OCI-LY1 (cell line): ENCODE data around the gene PRKCE.
"Not testable (repeated sequence)": the region's sequence is repeated elsewhere in the genome, so short reads cannot be mapped to it uniquely, and the experiment has no call there.

Experiments used
- H2AFZ ChIP-seq: fragments of 200-600 bp; sonication (generic), shearing (Covaris generic); 2 replicates; pipeline ENCODE4 v1.6.0; 2014; ENCODE audit warnings: antibody characterized with exemption, mild to moderate bottlenecking, low read length
- H3F3A ChIP-seq: fragments of 200-600 bp; sonication (generic), shearing (Covaris generic); 2 replicates; pipeline ENCODE4 v1.6.0; 2014; ENCODE audit warnings: mild to moderate bottlenecking, antibody characterized with exemption, low read length, moderate library complexity; ENCODE audit not compliant: insufficient read depth
- H3K27ac ChIP-seq: fragments of 200-600 bp; sonication (generic); 2 replicates; pipeline ENCODE4 v1.5.1; 2014; ENCODE audit warnings: low read length, mixed run types, mild to moderate bottlenecking, low read depth; ENCODE audit not compliant: poor library complexity, severe bottlenecking
- H3K27me3 ChIP-seq: fragments of 200-600 bp; sonication (generic); 2 replicates; pipeline ENCODE4 v1.6.0; 2014; ENCODE audit warnings: antibody characterized with exemption, mild to moderate bottlenecking, low read length, moderate library complexity; ENCODE audit not compliant: insufficient read depth
- H3K36me3 ChIP-seq: fragments of 200-600 bp; sonication (generic); 2 replicates; pipeline ENCODE4 v1.6.1; 2014; ENCODE audit warnings: mild to moderate bottlenecking, antibody characterized with exemption, low read length, moderate library complexity, mixed read lengths; ENCODE audit not compliant: insufficient read depth
- H3K4me1 ChIP-seq: fragments of 200-600 bp; sonication (generic); 2 replicates; pipeline ENCODE4 v1.5.1; 2014; ENCODE audit warnings: mild to moderate bottlenecking, low read length, moderate library complexity; ENCODE audit not compliant: insufficient read depth, severe bottlenecking
- H3K4me2 ChIP-seq: fragments of 200-600 bp; sonication (generic), shearing (Covaris generic); 2 replicates; pipeline ENCODE4 v1.6.1; 2014; ENCODE audit warnings: low read length
- H3K4me3 ChIP-seq: fragments of 200-600 bp; sonication (generic); 2 replicates; pipeline ENCODE4 v1.5.1; 2014; ENCODE audit warnings: low read length, low read depth, mild to moderate bottlenecking, mixed read lengths; ENCODE audit not compliant: poor library complexity, severe bottlenecking
- H3K79me2 ChIP-seq: fragments of 200-600 bp; shearing (Covaris generic); 2 replicates; pipeline ENCODE4 v1.6.1; 2016; ENCODE audit warnings: mixed run types, low read length, mixed read lengths; ENCODE audit not compliant: insufficient read depth
- H3K9ac ChIP-seq: fragments of 200-600 bp; sonication (generic), shearing (Covaris generic); 2 replicates; pipeline ENCODE4 v1.6.1; 2014; ENCODE audit warnings: mild to moderate bottlenecking, low read length, mixed read lengths
- H3K9me2 ChIP-seq: fragments of 200-600 bp; sonication (generic), shearing (Covaris generic); 2 replicates; pipeline ENCODE4 v1.6.1; 2014; ENCODE audit warnings: low read depth, mild to moderate bottlenecking, low read length, mixed read lengths
- H3K9me3 ChIP-seq: fragments of 200-600 bp; shearing (Covaris generic); 2 replicates; pipeline ENCODE4 v1.6.1; 2014; ENCODE audit warnings: low read length, mixed read lengths
- H4K20me1 ChIP-seq: fragments of 200-600 bp; sonication (generic), shearing (Covaris generic); 2 replicates; pipeline ENCODE4 v1.6.0; 2016; ENCODE audit warnings: mild to moderate bottlenecking, low read length; ENCODE audit not compliant: insufficient read depth
- EZH2 ChIP-seq: fragments of 200-600 bp; sonication (generic), shearing (Covaris generic); IDR thresholded peaks from 2 replicates; pipeline ENCODE4 v1.8.0; 2017; ENCODE audit warnings: borderline replicate concordance, mixed run types, mild to moderate bottlenecking, antibody characterized with exemption, low read length, moderate library complexity, mixed read lengths
- TF ChIP-seq, protein P1 (sequence below): fragments of 200-600 bp; sonication (generic), shearing (Covaris generic); IDR thresholded peaks from 2 replicates; pipeline ENCODE4 v1.5.1; 2017; ENCODE audit warnings: mild to moderate bottlenecking, antibody characterized with exemption, low read length, moderate library complexity, mixed read lengths

Gene PRKCE

DNA sequence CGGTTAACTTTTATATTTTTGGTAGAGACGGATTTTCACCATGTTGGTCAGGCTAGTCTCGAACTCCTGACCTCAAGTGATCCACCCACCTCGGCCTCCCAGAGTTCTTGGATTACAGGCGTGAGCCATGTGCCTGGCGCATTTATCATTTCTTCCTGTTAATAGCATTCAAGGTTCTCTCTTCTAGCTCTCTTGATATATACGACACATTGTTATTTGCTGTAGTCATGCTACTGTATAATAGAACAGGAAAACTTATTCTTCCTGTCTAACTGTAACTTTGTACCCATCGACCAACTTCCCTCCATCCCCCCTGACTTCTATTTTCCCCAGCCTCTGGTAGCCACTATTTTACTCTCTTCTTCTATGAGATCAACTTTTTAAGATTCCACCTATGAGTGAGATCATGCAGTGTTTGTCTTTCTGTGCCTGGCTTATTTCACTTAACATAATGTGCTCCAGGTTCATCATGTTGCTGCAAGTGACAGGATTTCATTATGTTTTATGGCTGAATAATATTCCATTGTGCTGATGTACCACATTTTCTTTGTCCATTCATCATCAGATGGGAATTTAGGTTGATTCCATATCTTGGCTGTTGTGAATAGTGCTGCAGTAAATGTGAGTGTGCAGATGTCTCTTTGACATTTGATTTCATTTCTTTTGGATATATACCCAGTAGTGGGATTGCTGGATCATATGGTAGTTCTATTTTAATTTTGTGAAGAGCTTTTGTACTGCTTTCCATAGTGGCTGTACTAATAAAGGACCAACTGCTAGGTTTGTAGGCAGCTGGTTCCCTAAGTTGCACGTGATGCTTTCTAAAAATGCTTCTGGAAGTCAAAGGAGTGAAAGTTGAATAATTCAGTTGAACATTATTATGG lies 205.2 kb downstream of the PRKCE start:
- H3K4me1 ChIP-seq = peaks cover 33% of the 10 kb centered on the region
- TF ChIP-seq EZH2 = no peak
- TF ChIP-seq, protein P1, sequence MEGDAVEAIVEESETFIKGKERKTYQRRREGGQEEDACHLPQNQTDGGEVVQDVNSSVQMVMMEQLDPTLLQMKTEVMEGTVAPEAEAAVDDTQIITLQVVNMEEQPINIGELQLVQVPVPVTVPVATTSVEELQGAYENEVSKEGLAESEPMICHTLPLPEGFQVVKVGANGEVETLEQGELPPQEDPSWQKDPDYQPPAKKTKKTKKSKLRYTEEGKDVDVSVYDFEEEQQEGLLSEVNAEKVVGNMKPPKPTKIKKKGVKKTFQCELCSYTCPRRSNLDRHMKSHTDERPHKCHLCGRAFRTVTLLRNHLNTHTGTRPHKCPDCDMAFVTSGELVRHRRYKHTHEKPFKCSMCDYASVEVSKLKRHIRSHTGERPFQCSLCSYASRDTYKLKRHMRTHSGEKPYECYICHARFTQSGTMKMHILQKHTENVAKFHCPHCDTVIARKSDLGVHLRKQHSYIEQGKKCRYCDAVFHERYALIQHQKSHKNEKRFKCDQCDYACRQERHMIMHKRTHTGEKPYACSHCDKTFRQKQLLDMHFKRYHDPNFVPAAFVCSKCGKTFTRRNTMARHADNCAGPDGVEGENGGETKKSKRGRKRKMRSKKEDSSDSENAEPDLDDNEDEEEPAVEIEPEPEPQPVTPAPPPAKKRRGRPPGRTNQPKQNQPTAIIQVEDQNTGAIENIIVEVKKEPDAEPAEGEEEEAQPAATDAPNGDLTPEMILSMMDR = no peak
- H3F3A ChIP-seq = no peaks in the 10 kb centered on the region
- no peak overlapping the region for H2AFZ ChIP-seq
- no peaks in the 10 kb centered on the region for H3K36me3 ChIP-seq
- H3K9me3 ChIP-seq = no peaks in the 10 kb centered on the region
- no peak overlapping the region for H3K27ac ChIP-seq
- H3K9ac ChIP-seq = no peak overlapping the region
- no peak overlapping the region for H3K4me3 ChIP-seq
- no peaks in the 10 kb centered on the region for H3K9me2 ChIP-seq
- H3K4me2 ChIP-seq = no peak overlapping the region
- no peaks in the 10 kb centered on the region for H3K27me3 ChIP-seq
- H3K79me2 ChIP-seq = no peaks in the 10 kb centered on the region
- H4K20me1 ChIP-seq = no peaks in the 10 kb centered on the region

- Histone ChIP-seq H3K9ac (no peak overlapping the region), H3K27me3 (no peaks in the 10 kb centered on the region), H3K4me2 (no peak overlapping the region), H3K79me2 (no peaks in the 10 kb centered on the region), H2AFZ (no peak overlapping the region), H3K4me1 (peaks cover 30% of the 10 kb centered on the region), H3K36me3 (no peaks in the 10 kb centered on the region), H3K9me3 (no peaks in the 10 kb centered on the region), H3F3A (no peaks in the 10 kb centered on the region), H4K20me1 (no peaks in the 10 kb centered on the region), H3K9me2 (no peaks in the 10 kb centered on the region), H3K4me3 (no peak overlapping the region), H3K27ac (no peak overlapping the region)
- TF ChIP-seq EZH2 = no peak
- TF ChIP-seq, protein P1 = no peak
These were observed 205.8 kb downstream of the PRKCE start for GRCh38 chr2:45857275-45857609.

- Histone ChIP-seq H3K79me2 (no peaks in the 10 kb centered on the region), H3K9me2 (no peaks in the 10 kb centered on the region), H3K27me3 (no peaks in the 10 kb centered on the region), H3K4me3 (no peak overlapping the region), H2AFZ (no peak overlapping the region), H3K9me3 (no peaks in the 10 kb centered on the region), H3K4me2 (no peak overlapping the region), H3K27ac (no peak overlapping the region), H3K4me1 (peaks cover 28% of the 10 kb centered on the region), H3K9ac (no peak overlapping the region), H4K20me1 (no peaks in the 10 kb centered on the region), H3K36me3 (no peaks in the 10 kb centered on the region), H3F3A (no peaks in the 10 kb centered on the region)
- TF ChIP-seq EZH2 = no peak
- TF ChIP-seq, protein P1 = no peak
These were observed 206.5 kb downstream of the PRKCE start for GRCh38 chr2:45857867-45858520.

GRCh38 chr2:45858872-45859271 lies 207.4 kb downstream of the PRKCE start:
- not testable (repeated sequence) for H3K9me2 ChIP-seq, H3K9ac ChIP-seq, H3K79me2 ChIP-seq, H3K27ac ChIP-seq, H3K36me3 ChIP-seq, H3K9me3 ChIP-seq, H2AFZ ChIP-seq, H4K20me1 ChIP-seq, H3K27me3 ChIP-seq, H3K4me3 ChIP-seq, H3K4me2 ChIP-seq, H3F3A ChIP-seq
- peaks cover 28% of the 10 kb centered on the region for H3K4me1 ChIP-seq
